Measurements from ENCODE around the gene ELK1. TPM values are rescaled to one million over a fixed set of nuclear protein-coding genes. Genes with fewer than 3 reads are reported as not detected.

ELK1 gene
- total RNA-seq, 2 donors from 2014 or later = 23.8 to 33.4 TPM

- Histone ChIP-seq H3K27me3 (replicated peaks; ENCODE audit: insufficient read depth) (no peaks in the 10 kb centered on the region), H3K4me3 (no peak overlapping the region), H3K9me3 (no peaks in the 10 kb centered on the region), H3K4me1 (ENCODE audit: control insufficient read depth in 1 of 2, low read depth in 2 of 2) (no peaks in the 10 kb centered on the region), H3K36me3 (no peaks in the 10 kb centered on the region), H3K27ac (no peak overlapping the region)
- TF ChIP-seq, protein P1, sequence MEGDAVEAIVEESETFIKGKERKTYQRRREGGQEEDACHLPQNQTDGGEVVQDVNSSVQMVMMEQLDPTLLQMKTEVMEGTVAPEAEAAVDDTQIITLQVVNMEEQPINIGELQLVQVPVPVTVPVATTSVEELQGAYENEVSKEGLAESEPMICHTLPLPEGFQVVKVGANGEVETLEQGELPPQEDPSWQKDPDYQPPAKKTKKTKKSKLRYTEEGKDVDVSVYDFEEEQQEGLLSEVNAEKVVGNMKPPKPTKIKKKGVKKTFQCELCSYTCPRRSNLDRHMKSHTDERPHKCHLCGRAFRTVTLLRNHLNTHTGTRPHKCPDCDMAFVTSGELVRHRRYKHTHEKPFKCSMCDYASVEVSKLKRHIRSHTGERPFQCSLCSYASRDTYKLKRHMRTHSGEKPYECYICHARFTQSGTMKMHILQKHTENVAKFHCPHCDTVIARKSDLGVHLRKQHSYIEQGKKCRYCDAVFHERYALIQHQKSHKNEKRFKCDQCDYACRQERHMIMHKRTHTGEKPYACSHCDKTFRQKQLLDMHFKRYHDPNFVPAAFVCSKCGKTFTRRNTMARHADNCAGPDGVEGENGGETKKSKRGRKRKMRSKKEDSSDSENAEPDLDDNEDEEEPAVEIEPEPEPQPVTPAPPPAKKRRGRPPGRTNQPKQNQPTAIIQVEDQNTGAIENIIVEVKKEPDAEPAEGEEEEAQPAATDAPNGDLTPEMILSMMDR (IDR thresholded peaks at IDR 0.05) = no peak
- ATAC-seq (ENCODE audit: insufficient number of reproducible peaks, low FRiP score, low read depth) (no peak), DNase-seq (ENCODE audit: low spot score) (no peak)
Observed at GRCh38 chrX:47625365-47625764, 25.0 kb downstream of the ELK1 start.

GRCh38 chrX:47623540-47624027 lies 26.8 kb downstream of the ELK1 start:
- Histone ChIP-seq H3K4me1 (ENCODE audit: control insufficient read depth in 1 of 2, low read depth in 2 of 2) (no peaks in the 10 kb centered on the region), H3K27ac (no peak overlapping the region), H3K27me3 (replicated peaks; ENCODE audit: insufficient read depth) (no peaks in the 10 kb centered on the region), H3K4me3 (peak overlapping the region; percentile 58), H3K36me3 (no peaks in the 10 kb centered on the region), H3K9me3 (no peaks in the 10 kb centered on the region)
- DNase-seq (ENCODE audit: low spot score) (no peak), ATAC-seq (ENCODE audit: insufficient number of reproducible peaks, low FRiP score, low read depth) (no peak)
- TF ChIP-seq, protein P1 (IDR thresholded peaks at IDR 0.05) = no peak

GRCh38 chrX:47621851-47622250 lies 28.5 kb downstream of the ELK1 start:
- DNase-seq (ENCODE audit: low spot score) = no peak
- Histone ChIP-seq H3K4me3 (no peak overlapping the region), H3K9me3 (no peaks in the 10 kb centered on the region), H3K27me3 (replicated peaks; ENCODE audit: insufficient read depth) (no peaks in the 10 kb centered on the region), H3K4me1 (ENCODE audit: control insufficient read depth in 1 of 2, low read depth in 2 of 2) (no peaks in the 10 kb centered on the region), H3K27ac (no peak overlapping the region), H3K36me3 (no peaks in the 10 kb centered on the region)
- no peak for ATAC-seq (ENCODE audit: insufficient number of reproducible peaks, low FRiP score, low read depth)
- TF ChIP-seq, protein P1 (IDR thresholded peaks at IDR 0.05) = no peak

DNA sequence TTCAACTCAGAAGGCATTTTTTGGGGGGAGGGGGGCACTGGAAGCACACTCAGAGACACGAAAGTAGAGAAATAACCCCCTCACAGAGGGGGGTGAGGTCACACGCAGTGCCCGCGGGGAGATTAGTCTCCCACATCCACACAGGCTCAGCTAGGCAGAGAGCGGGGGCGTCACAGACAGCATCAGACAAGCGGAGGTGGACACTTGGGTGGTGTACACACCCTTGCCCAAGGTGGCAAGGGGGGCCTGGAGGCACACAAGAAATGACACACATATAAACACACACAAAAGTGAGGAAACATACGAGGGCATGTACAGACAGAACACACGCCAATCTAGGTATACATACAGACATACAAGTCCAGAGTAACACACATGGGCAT lies 30.1 kb downstream of the ELK1 start:
- no peaks in the 10 kb centered on the region for H3K9me3 ChIP-seq
- TF ChIP-seq, protein P1 (IDR thresholded peaks at IDR 0.05) = no peak
- H3K27me3 ChIP-seq (replicated peaks; ENCODE audit: insufficient read depth) = no peaks in the 10 kb centered on the region
- H3K36me3 ChIP-seq = no peaks in the 10 kb centered on the region
- no peak overlapping the region for H3K27ac ChIP-seq
- ATAC-seq (ENCODE audit: insufficient number of reproducible peaks, low FRiP score, low read depth) (no peak), DNase-seq (ENCODE audit: low spot score) (no peak)
- no peak overlapping the region for H3K4me3 ChIP-seq
- no peaks in the 10 kb centered on the region for H3K4me1 ChIP-seq (ENCODE audit: control insufficient read depth in 1 of 2, low read depth in 2 of 2)

- DNase-seq (ENCODE audit: low spot score) = no peak
Observed at GRCh38 chrX:47619486-47620302, 30.7 kb downstream of the ELK1 start, which contains the start of gene SYN1. Gene SYN1, minus strand, starts transcription at chrX:47619857. Its CDS starts 129 bp downstream, at chrX:47619728.

More at GRCh38 chrX:47619486-47620302, 30.7 kb downstream of the ELK1 start, which contains the start of gene SYN1:
- no peak for ATAC-seq (ENCODE audit: insufficient number of reproducible peaks, low FRiP score, low read depth)
- H3K4me1 ChIP-seq (ENCODE audit: control insufficient read depth in 1 of 2, low read depth in 2 of 2) = no peaks in the 10 kb centered on the region
- H3K27ac ChIP-seq = no peak within 1 kb of the TSS
- TF ChIP-seq, protein P1 (IDR thresholded peaks at IDR 0.05) = no peak
- H3K4me3 ChIP-seq = peak within 1 kb of the TSS; percentile 62
- no peaks in the 10 kb centered on the region for H3K36me3 ChIP-seq
- no peaks in the 10 kb centered on the region for H3K9me3 ChIP-seq
- H3K27me3 ChIP-seq (replicated peaks; ENCODE audit: insufficient read depth) = no peaks in the 10 kb centered on the region
